Measurements from ENCODE around the gene ERBB4. TPM values are rescaled to one million over a fixed set of nuclear protein-coding genes. Genes with fewer than 3 reads are reported as not detected.

Gene ERBB4
- total and polyA plus RNA-seq, 2 of the 8 experiments (the other 6 are each of a cell fraction or from before 2014, with no cell fraction given) = 0.34 to 1.3 TPM

GRCh38 chr2:212141499-212141898 lies 397.1 kb downstream of the ERBB4 start:
- no peak overlapping the region for H2BK20ac ChIP-seq (ENCODE audit: low read length)
- no peak overlapping the region for H2BK120ac ChIP-seq (replicated peaks; ENCODE audit: low read depth, low read length)
- H3K27me3 ChIP-seq (replicated peaks in 1 of 4; ENCODE audit: control insufficient read depth in 3 of 4, extremely low read depth in 1 of 4, insufficient read depth in 3 of 4, low read length in 3 of 4) = no peaks in the 10 kb centered on the region
- H3K23ac ChIP-seq (ENCODE audit: insufficient read length) = no peak overlapping the region
- H3K4me1 ChIP-seq (replicated peaks in 1 of 4; ENCODE audit: control insufficient read depth in 3 of 4, insufficient read depth in 4 of 4, low read length in 3 of 4) = no peaks in the 10 kb centered on the region
- no peak overlapping the region for H4K8ac ChIP-seq (ENCODE audit: extremely low read depth, insufficient read depth, low read length)
- H4K5ac ChIP-seq (ENCODE audit: insufficient read length, low read depth, low read length) = no peak overlapping the region
- H4K91ac ChIP-seq (replicated peaks; ENCODE audit: insufficient read length, low read length) = no peak overlapping the region
- no peak overlapping the region for H3K4me2 ChIP-seq (ENCODE audit: insufficient read depth in 1 of 2, low read depth in 2 of 2, low read length in 2 of 2)
- H2BK12ac ChIP-seq (ENCODE audit: low read depth, low read length) = no peak overlapping the region
- no peak overlapping the region for H3K4ac ChIP-seq (replicated peaks; ENCODE audit: insufficient read length, low read depth, low read length)
- POLR2A ChIA-PET (ENCODE audit: partially characterized antibody) = no interaction called here
- DNase-seq (ENCODE audit: low read depth in 1 of 2, low spot score in 2 of 2) (no peak), FAIRE-seq (no peak)
- no peak overlapping the region for H2AK5ac ChIP-seq (ENCODE audit: low read depth, low read length)
- H3K4me3 ChIP-seq (ENCODE audit: extremely low read depth in 1 of 4, insufficient read depth in 2 of 4, low read depth in 3 of 4, low read length in 4 of 4) = no peak overlapping the region
- H2BK15ac ChIP-seq (ENCODE audit: low read length) = no peak overlapping the region
- no peaks in the 10 kb centered on the region for H3K36me3 ChIP-seq (ENCODE audit: control insufficient read depth in 2 of 4, insufficient read depth in 4 of 4, low read length in 3 of 4)
- no peaks in the 10 kb centered on the region; the same call in 1 of the 2 replicates for H3K23me2 ChIP-seq (ENCODE audit: low read depth, low read length)
- H3K9ac ChIP-seq (replicated peaks in 1 of 4; ENCODE audit: extremely low read depth in 1 of 4, low read depth in 3 of 4, low read length in 3 of 4) = no peak overlapping the region
- H2BK5ac ChIP-seq (ENCODE audit: low read depth, low read length) = no peak overlapping the region
- H3K9me3 ChIP-seq (ENCODE audit: insufficient read depth in 2 of 2, low read depth in 1 of 2, low read length in 1 of 2) = no peaks in the 10 kb centered on the region
- H4K20me1 ChIP-seq (replicated peaks in 1 of 2; ENCODE audit: control insufficient read depth in 1 of 2, insufficient read depth in 2 of 2, low read length in 2 of 2) = no peaks in the 10 kb centered on the region
- WGBS, 2 experiments (ENCODE audit: extremely low coverage in 1 of 2, insufficient coverage in 1 of 2, insufficient read length in 1 of 2, insufficient replicate concordance in 2 of 2, low coverage in 1 of 2, low lambda C conversion rate in 2 of 2, missing lambda C conversion rate in 1 of 2) = 94% methylated on average over 1 of the region's 1 CpG; no CpG with 5 or more reads in 1 of the 2 experiments
- no peak for TF ChIP-seq POLR2AphosphoS5 (IDR thresholded peaks at IDR 0.05; ENCODE audit: low read depth, low read length)
- no peak for TF ChIP-seq RNF2 (IDR thresholded peaks at IDR 0.05; ENCODE audit: borderline replicate concordance, low read depth, low read length, missing control alignments, poor library complexity, severe bottlenecking)
- no peak for TF ChIP-seq GTF2F1 (IDR thresholded peaks at IDR 0.05; ENCODE audit: borderline replicate concordance, low read depth, low read length)
- TF ChIP-seq ATF2 (IDR thresholded peaks at IDR 0.05; ENCODE audit: low read length) = no peak
- no peak for TF ChIP-seq ASH2L (IDR thresholded peaks at IDR 0.05; ENCODE audit: low read length)
- no peak for TF ChIP-seq BRCA1 (IDR thresholded peaks at IDR 0.05; ENCODE audit: low read depth, low read length)
- TF ChIP-seq EP300 (IDR thresholded peaks at IDR 0.05; ENCODE audit: borderline replicate concordance in 1 of 2, low read depth in 2 of 2, low read length in 2 of 2) = no peak
- no peak for TF ChIP-seq MAFK (IDR thresholded peaks at IDR 0.05; ENCODE audit: low read depth, low read length)
- no peak for TF ChIP-seq ZNF274 (IDR thresholded peaks at IDR 0.05; ENCODE audit: borderline replicate concordance, extremely low read depth, low read length)
- TF ChIP-seq, protein P1, sequence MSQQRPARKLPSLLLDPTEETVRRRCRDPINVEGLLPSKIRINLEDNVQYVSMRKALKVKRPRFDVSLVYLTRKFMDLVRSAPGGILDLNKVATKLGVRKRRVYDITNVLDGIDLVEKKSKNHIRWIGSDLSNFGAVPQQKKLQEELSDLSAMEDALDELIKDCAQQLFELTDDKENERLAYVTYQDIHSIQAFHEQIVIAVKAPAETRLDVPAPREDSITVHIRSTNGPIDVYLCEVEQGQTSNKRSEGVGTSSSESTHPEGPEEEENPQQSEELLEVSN (IDR thresholded peaks at IDR 0.05) = no peak
- no peak for TF ChIP-seq SP2 (IDR thresholded peaks at IDR 0.05; ENCODE audit: low read length)
- no peak for TF ChIP-seq RFX5 (IDR thresholded peaks at IDR 0.05; ENCODE audit: borderline replicate concordance, low read depth, low read length)
- no peaks in the 10 kb centered on the region for H3K79me1 ChIP-seq (ENCODE audit: low read depth, low read length)
- H3K27ac ChIP-seq (ENCODE audit: low read depth, low read length) = no peak overlapping the region
- no peak overlapping the region for H2AFZ ChIP-seq (ENCODE audit: low read length)
- CTCF ChIA-PET (ENCODE audit: partially characterized antibody) = no interaction called here
- no peak overlapping the region for H3K14ac ChIP-seq (ENCODE audit: insufficient read length)
- no peak overlapping the region for H3K56ac ChIP-seq (replicated peaks; ENCODE audit: insufficient read length, low read depth, low read length)
- H3K18ac ChIP-seq (ENCODE audit: extremely low read depth, low read length) = no peak overlapping the region
- no peaks in the 10 kb centered on the region for H3K79me2 ChIP-seq (ENCODE audit: control insufficient read depth in 1 of 2, insufficient read depth in 2 of 2, low read length in 2 of 2)
